OCI-LY3 (cell line): ENCODE data around the gene CEP78.
A peak's percentile ranks its signal among the peaks of the same experiment; 100 is the strongest.

Experiments
- H2AFZ ChIP-seq: fragments of 200-600, 300-600 bp; shearing (Covaris generic); 2 replicates; pipeline ENCODE4 v1.6.0; 2014; ENCODE audit warnings: antibody characterized with exemption, low read depth, low read length
- H3K27ac ChIP-seq: fragments of 200-600, 300-600 bp; sonication (generic); 2 replicates; pipeline ENCODE4 v1.5.1; 2014; ENCODE audit warnings: mild to moderate bottlenecking, low read length, moderate library complexity, mixed read lengths
- H3K27me3 ChIP-seq: fragments of 200-600, 300-600 bp; sonication (generic); 2 replicates; pipeline ENCODE4 v1.6.1; 2014; ENCODE audit warnings: low read depth, low read length, mixed read lengths
- H3K36me3 ChIP-seq: fragments of 200-600, 300-600 bp; sonication (generic); replicated peaks from 2 replicates; pipeline ENCODE3; 2014; ENCODE audit warnings: low read depth, low read length, mixed read lengths
- H3K4me1 ChIP-seq: fragments of 300-600, 200-600 bp; sonication (generic); 2 replicates; pipeline ENCODE4 v1.6.1; 2014; ENCODE audit warnings: low read length, mixed read lengths
- H3K4me2 ChIP-seq: fragments of 200-600, 300-600 bp; sonication (generic); 2 replicates; pipeline ENCODE4 v1.6.1; 2014; ENCODE audit warnings: low read length, mixed read lengths
- H3K4me3 ChIP-seq: fragments of 300-600, 200-600 bp; sonication (generic); 2 replicates; pipeline ENCODE4 v1.5.1; 2014; ENCODE audit warnings: antibody characterized with exemption, mild to moderate bottlenecking, low read length, moderate library complexity
- H3K79me2 ChIP-seq: fragments of 300-600, 200-600 bp; shearing (Covaris generic); 2 replicates; pipeline ENCODE4 v1.6.1; 2014; ENCODE audit warnings: mild to moderate bottlenecking, low read length, mixed read lengths
- H3K9ac ChIP-seq: fragments of 300-600, 200-600 bp; shearing (Covaris generic); 2 replicates; pipeline ENCODE4 v1.6.0; 2014; ENCODE audit warnings: mild to moderate bottlenecking, low read length, moderate library complexity
- H3K9me3 ChIP-seq: fragments of 200-600, 300-600 bp; shearing (Covaris generic); 2 replicates; pipeline ENCODE4 v1.6.1; 2014; ENCODE audit warnings: low read length, mixed read lengths; ENCODE audit not compliant: insufficient read depth
- H4K20me1 ChIP-seq: fragments of 200-600, 300-600 bp; sonication (generic); 2 replicates; pipeline ENCODE4 v1.6.1; 2016; ENCODE audit warnings: low read length, mixed read lengths; ENCODE audit not compliant: insufficient read depth
- CTCF ChIP-seq: fragments of 200-600, 300-600 bp; sonication (generic); IDR thresholded peaks from 2 replicates; pipeline ENCODE4 v1.5.1; 2014; ENCODE audit warnings: antibody characterized with exemption, low read length, low read depth
- EZH2phosphoT487 ChIP-seq: fragments of 200-600 bp; shearing (Covaris generic); IDR thresholded peaks from 2 replicates; pipeline ENCODE4 v1.6.1; 2018; ENCODE audit warnings: antibody characterized with exemption, mixed run types, low read depth

The CEP78 gene

GRCh38 chr9:78234810-78235209, 1.1 kb upstream of the CEP78 start:
- Histone ChIP-seq H2AFZ (0 out of 2 replicates have a peak overlapping the region, but pooled peaks have one; percentile 80), H3K36me3 (peaks cover 18% of the 10 kb centered on the region), H3K4me3 (peak overlapping the region; percentile 86), H3K79me2 (peaks cover 23% of the 10 kb centered on the region), H3K9ac (peak overlapping the region; percentile 91), H3K9me3 (0 out of 2 replicates have a peak, but pooled peaks cover 7% of the 10 kb centered on the region), H3K4me1 (peaks cover 18% of the 10 kb centered on the region), H3K27me3 (no peaks in the 10 kb centered on the region), H3K27ac (no peak overlapping the region), H4K20me1 (no peaks in the 10 kb centered on the region), H3K4me2 (peak overlapping the region; percentile 74)
- TF ChIP-seq CTCF (no peak), EZH2phosphoT487 (no peak)

DNA sequence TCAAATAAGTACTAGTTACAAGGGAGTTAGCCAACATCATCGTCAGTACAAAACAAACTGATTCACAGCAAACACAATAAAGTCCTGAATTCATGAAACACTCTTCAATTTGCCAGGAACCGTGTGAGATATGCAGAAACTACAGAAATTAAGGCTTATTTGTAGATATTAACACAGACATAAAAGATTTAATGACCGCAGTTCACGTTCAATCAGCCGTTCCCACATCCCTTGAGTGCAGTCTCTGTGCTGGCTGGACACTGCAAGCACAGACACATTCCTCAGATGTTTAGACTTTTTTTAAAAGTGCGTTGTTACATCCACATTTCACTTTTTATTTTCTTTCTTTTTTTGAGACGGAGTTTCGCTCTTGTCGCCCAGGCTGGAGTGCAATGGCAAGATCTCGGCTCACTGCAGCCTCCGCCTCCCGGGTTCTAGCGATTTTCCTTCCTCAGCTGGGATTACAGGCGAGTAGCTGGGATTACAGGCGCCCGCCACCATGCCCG, 566 bp upstream of the CEP78 start:
- H3K4me1 ChIP-seq, result peaks cover 18% of the 10 kb centered on the region
- H3K4me3 ChIP-seq, result peak overlapping the region; percentile 86
- peaks cover 21% of the 10 kb centered on the region for H3K36me3 ChIP-seq
- H3K9ac ChIP-seq, result peak overlapping the region; percentile 91
- H3K27me3 ChIP-seq, result no peaks in the 10 kb centered on the region
- no peak for TF ChIP-seq CTCF
- TF ChIP-seq EZH2phosphoT487, result no peak
- peak overlapping the region; percentile 74 for H3K4me2 ChIP-seq
- no peaks in the 10 kb centered on the region for H4K20me1 ChIP-seq
- H3K79me2 ChIP-seq, result peaks cover 23% of the 10 kb centered on the region
- peak overlapping the region; percentile 55; the same call in 1 of the 2 replicates for H3K27ac ChIP-seq
- H3K9me3 ChIP-seq, result 0 out of 2 replicates have a peak, but pooled peaks cover 7% of the 10 kb centered on the region
- peak overlapping the region; percentile 80; the same call in 1 of the 2 replicates for H2AFZ ChIP-seq

DNA sequence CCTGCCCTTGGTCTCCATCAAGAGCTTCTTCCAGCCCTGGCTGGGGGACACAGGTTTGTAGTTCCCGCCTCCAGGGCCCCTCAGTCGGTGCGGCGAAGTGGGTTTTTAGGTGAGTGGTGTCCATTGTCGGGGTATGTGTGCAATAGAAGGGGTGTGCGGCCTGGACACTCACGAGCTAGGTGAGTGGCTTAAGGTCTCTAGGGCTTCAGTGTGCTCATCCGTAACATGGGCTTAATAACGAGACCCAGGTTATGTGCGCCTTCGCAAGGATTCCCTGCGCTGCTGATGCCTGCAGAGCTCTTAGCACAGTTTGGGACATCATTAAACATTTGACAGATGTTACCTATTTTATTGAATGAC, 656 bp downstream of the CEP78 start:
- peak overlapping the region; percentile 86 for H3K4me3 ChIP-seq
- no peaks in the 10 kb centered on the region for H4K20me1 ChIP-seq
- H3K27me3 ChIP-seq, result no peaks in the 10 kb centered on the region
- peaks cover 23% of the 10 kb centered on the region for H3K79me2 ChIP-seq
- H3K9me3 ChIP-seq, result 0 out of 2 replicates have a peak, but pooled peaks cover 7% of the 10 kb centered on the region
- H3K4me2 ChIP-seq, result peak overlapping the region; percentile 76
- peaks cover 18% of the 10 kb centered on the region for H3K4me1 ChIP-seq
- H2AFZ ChIP-seq, result peak overlapping the region; percentile 79
- peaks cover 24% of the 10 kb centered on the region for H3K36me3 ChIP-seq
- H3K9ac ChIP-seq, result peak overlapping the region; percentile 91
- peak overlapping the region; percentile 55; the same call in 1 of the 2 replicates for H3K27ac ChIP-seq
- TF ChIP-seq CTCF, result no peak
- TF ChIP-seq EZH2phosphoT487, result no peak

GRCh38 chr9:78238046-78239038, 2.5 kb downstream of the CEP78 start:
- Histone ChIP-seq H3K4me1 (peaks cover 9% of the 10 kb centered on the region), H3K36me3 (peaks cover 15% of the 10 kb centered on the region), H3K4me3 (no peak overlapping the region), H3K9ac (no peak overlapping the region), H3K4me2 (no peak overlapping the region), H3K27ac (no peak overlapping the region), H3K9me3 (no peaks in the 10 kb centered on the region), H2AFZ (no peak overlapping the region), H4K20me1 (no peaks in the 10 kb centered on the region), H3K27me3 (no peaks in the 10 kb centered on the region), H3K79me2 (peaks cover 23% of the 10 kb centered on the region)
- TF ChIP-seq EZH2phosphoT487 (no peak), CTCF (no peak)
